OCI-LY3 (cell line): ENCODE results near the gene ZNF570.

Experiments
- EZH2phosphoT487 ChIP-seq: fragments of 200-600 bp; shearing (Covaris generic); IDR thresholded peaks from 2 replicates; pipeline ENCODE4 v1.6.1; 2018; ENCODE audit warnings: antibody characterized with exemption, mixed run types, low read depth
- TF ChIP-seq, protein P1 (sequence below): fragments of 200-600, 300-600 bp; sonication (generic); IDR thresholded peaks from 2 replicates; pipeline ENCODE4 v1.5.1; 2014; ENCODE audit warnings: antibody characterized with exemption, low read length, low read depth

DNA sequence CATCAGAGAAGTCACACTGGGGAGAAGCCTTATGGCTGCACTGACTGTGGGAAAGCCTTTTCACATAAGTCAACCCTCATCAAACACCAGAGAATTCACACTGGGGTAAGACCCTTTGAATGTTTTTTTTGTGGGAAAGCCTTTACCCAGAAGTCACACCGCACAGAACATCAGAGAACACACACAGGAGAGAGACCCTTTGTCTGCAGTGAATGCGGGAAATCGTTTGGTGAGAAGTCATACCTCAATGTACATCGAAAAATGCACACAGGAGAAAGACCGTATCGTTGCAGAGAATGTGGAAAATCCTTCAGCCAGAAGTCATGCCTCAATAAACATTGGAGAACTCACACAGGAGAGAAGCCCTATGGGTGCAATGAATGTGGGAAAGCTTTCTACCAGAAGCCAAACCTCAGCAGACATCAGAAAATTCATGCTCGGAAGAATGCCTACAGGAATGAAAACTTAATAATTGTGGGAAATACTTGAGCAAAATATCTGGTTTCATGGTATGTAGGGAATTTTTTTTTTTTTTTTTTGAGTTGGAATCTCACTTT, 68.3 kb downstream of the ZNF570 start:
- TF ChIP-seq, protein P1, sequence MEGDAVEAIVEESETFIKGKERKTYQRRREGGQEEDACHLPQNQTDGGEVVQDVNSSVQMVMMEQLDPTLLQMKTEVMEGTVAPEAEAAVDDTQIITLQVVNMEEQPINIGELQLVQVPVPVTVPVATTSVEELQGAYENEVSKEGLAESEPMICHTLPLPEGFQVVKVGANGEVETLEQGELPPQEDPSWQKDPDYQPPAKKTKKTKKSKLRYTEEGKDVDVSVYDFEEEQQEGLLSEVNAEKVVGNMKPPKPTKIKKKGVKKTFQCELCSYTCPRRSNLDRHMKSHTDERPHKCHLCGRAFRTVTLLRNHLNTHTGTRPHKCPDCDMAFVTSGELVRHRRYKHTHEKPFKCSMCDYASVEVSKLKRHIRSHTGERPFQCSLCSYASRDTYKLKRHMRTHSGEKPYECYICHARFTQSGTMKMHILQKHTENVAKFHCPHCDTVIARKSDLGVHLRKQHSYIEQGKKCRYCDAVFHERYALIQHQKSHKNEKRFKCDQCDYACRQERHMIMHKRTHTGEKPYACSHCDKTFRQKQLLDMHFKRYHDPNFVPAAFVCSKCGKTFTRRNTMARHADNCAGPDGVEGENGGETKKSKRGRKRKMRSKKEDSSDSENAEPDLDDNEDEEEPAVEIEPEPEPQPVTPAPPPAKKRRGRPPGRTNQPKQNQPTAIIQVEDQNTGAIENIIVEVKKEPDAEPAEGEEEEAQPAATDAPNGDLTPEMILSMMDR = no peak
- TF ChIP-seq EZH2phosphoT487 = no peak
